Measurements from ENCODE around the gene HAND1.
"Not testable (repeated sequence)": the region's sequence is repeated elsewhere in the genome, so short reads cannot be mapped to it uniquely, and the experiment has no call there.

The HAND1 gene

GRCh38 chr5:154515488-154515887 is 37.5 kb upstream of the HAND1 start:
- not testable (repeated sequence) for H3K27ac Mint-ChIP-seq; H3K4me1 Mint-ChIP-seq; H3K36me3 Mint-ChIP-seq; ATAC-seq (ENCODE audit: low read depth); H3K4me3 Mint-ChIP-seq; DNase-seq (ENCODE audit: low spot score in 2 of 2); H3K9me3 Mint-ChIP-seq
- H3K27me3 Mint-ChIP-seq: peaks cover 21% of the 10 kb centered on the region

- peaks cover 16% of the 10 kb centered on the region for H3K27me3 Mint-ChIP-seq
- no peaks in the 10 kb centered on the region for H3K4me1 Mint-ChIP-seq
- no peaks in the 10 kb centered on the region for H3K9me3 Mint-ChIP-seq
- H3K27ac Mint-ChIP-seq: no peak overlapping the region
- no peak for DNase-seq (ENCODE audit: low spot score in 2 of 2)
- no peak for ATAC-seq (ENCODE audit: low read depth)
- H3K36me3 Mint-ChIP-seq: no peaks in the 10 kb centered on the region
- H3K4me3 Mint-ChIP-seq: no peak overlapping the region
Measured at GRCh38 chr5:154514331-154514730, 36.3 kb upstream of the HAND1 start.

GRCh38 chr5:154513669-154514084 is 35.6 kb upstream of the HAND1 start:
- no peaks in the 10 kb centered on the region for H3K9me3 Mint-ChIP-seq
- DNase-seq (ENCODE audit: low spot score in 2 of 2) (no peak), ATAC-seq (ENCODE audit: low read depth) (no peak)
- H3K27me3 Mint-ChIP-seq: peaks cover 12% of the 10 kb centered on the region
- no peak overlapping the region for H3K27ac Mint-ChIP-seq
- H3K4me3 Mint-ChIP-seq: no peak overlapping the region
- H3K36me3 Mint-ChIP-seq: no peaks in the 10 kb centered on the region
- H3K4me1 Mint-ChIP-seq: no peaks in the 10 kb centered on the region

- Mint-ChIP-seq H3K27me3 (peaks cover 11% of the 10 kb centered on the region), H3K4me3 (no peak overlapping the region), H3K9me3 (no peaks in the 10 kb centered on the region), H3K36me3 (no peaks in the 10 kb centered on the region), H3K27ac (no peak overlapping the region), H3K4me1 (no peaks in the 10 kb centered on the region)
- no peak for ATAC-seq (ENCODE audit: low read depth)
- DNase-seq (ENCODE audit: low spot score in 2 of 2): no peak
Measured at GRCh38 chr5:154511984-154512383, 34.0 kb upstream of the HAND1 start.

GRCh38 chr5:154509784-154510555 is 31.9 kb upstream of the HAND1 start:
- Mint-ChIP-seq H3K36me3 (no peaks in the 10 kb centered on the region), H3K27ac (no peak overlapping the region), H3K27me3 (peaks cover 9% of the 10 kb centered on the region), H3K4me1 (no peaks in the 10 kb centered on the region), H3K9me3 (no peaks in the 10 kb centered on the region), H3K4me3 (no peak overlapping the region)
- DNase-seq (ENCODE audit: low spot score in 2 of 2) (no peak), ATAC-seq (ENCODE audit: low read depth) (no peak)

GRCh38 chr5:154508114-154508513 is 30.1 kb upstream of the HAND1 start:
- Mint-ChIP-seq H3K36me3 (no peaks in the 10 kb centered on the region), H3K9me3 (no peaks in the 10 kb centered on the region), H3K27ac (no peak overlapping the region), H3K4me1 (peaks cover 5% of the 10 kb centered on the region), H3K4me3 (no peak overlapping the region), H3K27me3 (peaks cover 3% of the 10 kb centered on the region)
- DNase-seq (ENCODE audit: low spot score in 2 of 2): no peak
- no peak for ATAC-seq (ENCODE audit: low read depth)

- H3K4me1 Mint-ChIP-seq: peaks cover 5% of the 10 kb centered on the region
- no peaks in the 10 kb centered on the region for H3K9me3 Mint-ChIP-seq
- no peaks in the 10 kb centered on the region for H3K36me3 Mint-ChIP-seq
- no peak overlapping the region for H3K27ac Mint-ChIP-seq
- peaks cover 3% of the 10 kb centered on the region for H3K27me3 Mint-ChIP-seq
- no peak overlapping the region for H3K4me3 Mint-ChIP-seq
- ATAC-seq (ENCODE audit: low read depth) (no peak), DNase-seq (ENCODE audit: low spot score in 2 of 2) (no peak)
Measured at GRCh38 chr5:154506716-154507080, 28.7 kb upstream of the HAND1 start.

GRCh38 chr5:154506049-154506715 is 28.2 kb upstream of the HAND1 start:
- no peak for DNase-seq (ENCODE audit: low spot score in 2 of 2)
- ATAC-seq (ENCODE audit: low read depth): no peak
- Mint-ChIP-seq H3K9me3 (no peaks in the 10 kb centered on the region), H3K36me3 (no peaks in the 10 kb centered on the region), H3K27me3 (peaks cover 3% of the 10 kb centered on the region), H3K4me3 (no peak overlapping the region), H3K27ac (no peak overlapping the region), H3K4me1 (peaks cover 5% of the 10 kb centered on the region)

GRCh38 chr5:154505567-154505966 is 27.5 kb upstream of the HAND1 start:
- H3K27me3 Mint-ChIP-seq: peaks cover 3% of the 10 kb centered on the region
- H3K4me3 Mint-ChIP-seq: no peak overlapping the region
- no peaks in the 10 kb centered on the region for H3K36me3 Mint-ChIP-seq
- no peaks in the 10 kb centered on the region for H3K9me3 Mint-ChIP-seq
- H3K27ac Mint-ChIP-seq: no peak overlapping the region
- DNase-seq (ENCODE audit: low spot score in 2 of 2): no peak
- peaks cover 5% of the 10 kb centered on the region for H3K4me1 Mint-ChIP-seq
- no peak for ATAC-seq (ENCODE audit: low read depth)

- no peak for ATAC-seq (ENCODE audit: low read depth)
- H3K36me3 Mint-ChIP-seq: no peaks in the 10 kb centered on the region
- H3K27ac Mint-ChIP-seq: peak overlapping the region; percentile 49
- no peaks in the 10 kb centered on the region for H3K9me3 Mint-ChIP-seq
- no peak for DNase-seq (ENCODE audit: low spot score in 2 of 2)
- peaks cover 5% of the 10 kb centered on the region for H3K4me1 Mint-ChIP-seq
- H3K4me3 Mint-ChIP-seq: peak overlapping the region; percentile 82
- H3K27me3 Mint-ChIP-seq: no peaks in the 10 kb centered on the region
Measured at GRCh38 chr5:154503698-154504039, 25.6 kb upstream of the HAND1 start.

- H3K27ac Mint-ChIP-seq: no peak overlapping the region
- no peaks in the 10 kb centered on the region for H3K27me3 Mint-ChIP-seq
- H3K36me3 Mint-ChIP-seq: no peaks in the 10 kb centered on the region
- DNase-seq (ENCODE audit: low spot score in 2 of 2) (no peak), ATAC-seq (ENCODE audit: low read depth) (no peak)
- H3K9me3 Mint-ChIP-seq: no peaks in the 10 kb centered on the region
- peaks cover 5% of the 10 kb centered on the region for H3K4me1 Mint-ChIP-seq
- H3K4me3 Mint-ChIP-seq: no peak overlapping the region
Measured at GRCh38 chr5:154502180-154502579, 24.2 kb upstream of the HAND1 start.

GRCh38 chr5:154501566-154501965 is 23.5 kb upstream of the HAND1 start:
- H3K4me3 Mint-ChIP-seq: no peak overlapping the region
- DNase-seq (ENCODE audit: low spot score in 2 of 2) (no peak), ATAC-seq (ENCODE audit: low read depth) (no peak)
- H3K27me3 Mint-ChIP-seq: no peaks in the 10 kb centered on the region
- H3K9me3 Mint-ChIP-seq: no peaks in the 10 kb centered on the region
- H3K4me1 Mint-ChIP-seq: peaks cover 5% of the 10 kb centered on the region
- no peak overlapping the region for H3K27ac Mint-ChIP-seq
- no peaks in the 10 kb centered on the region for H3K36me3 Mint-ChIP-seq

- peaks cover 4% of the 10 kb centered on the region for H3K27me3 Mint-ChIP-seq
- H3K9me3 Mint-ChIP-seq: no peaks in the 10 kb centered on the region
- DNase-seq (ENCODE audit: low spot score in 2 of 2): no peak
- H3K4me3 Mint-ChIP-seq: no peak overlapping the region
- H3K36me3 Mint-ChIP-seq: no peaks in the 10 kb centered on the region
- H3K27ac Mint-ChIP-seq: no peak overlapping the region
- H3K4me1 Mint-ChIP-seq: peaks cover 5% of the 10 kb centered on the region
- ATAC-seq (ENCODE audit: low read depth): no peak
Measured at GRCh38 chr5:154498994-154499393, 21.0 kb upstream of the HAND1 start.

- H3K27ac Mint-ChIP-seq: no peak overlapping the region
- no peaks in the 10 kb centered on the region for H3K9me3 Mint-ChIP-seq
- peaks cover 7% of the 10 kb centered on the region for H3K27me3 Mint-ChIP-seq
- H3K4me3 Mint-ChIP-seq: no peak overlapping the region
- no peaks in the 10 kb centered on the region for H3K36me3 Mint-ChIP-seq
- DNase-seq (ENCODE audit: low spot score in 2 of 2) (no peak), ATAC-seq (ENCODE audit: low read depth) (no peak)
- peaks cover 3% of the 10 kb centered on the region for H3K4me1 Mint-ChIP-seq
Measured at GRCh38 chr5:154498591-154498990, 20.6 kb upstream of the HAND1 start.

GRCh38 chr5:154494036-154494435 is 16.0 kb upstream of the HAND1 start:
- no peak overlapping the region for H3K4me3 Mint-ChIP-seq
- H3K9me3 Mint-ChIP-seq: no peaks in the 10 kb centered on the region
- no peak overlapping the region for H3K27ac Mint-ChIP-seq
- H3K36me3 Mint-ChIP-seq: no peaks in the 10 kb centered on the region
- no peak for DNase-seq (ENCODE audit: low spot score in 2 of 2)
- peaks cover 15% of the 10 kb centered on the region for H3K27me3 Mint-ChIP-seq
- no peak for ATAC-seq (ENCODE audit: low read depth)
- H3K4me1 Mint-ChIP-seq: no peaks in the 10 kb centered on the region
